Activated naive CD4-positive, alpha-beta T cell (primary cell): ENCODE results near the gene ESYT3.

Experiments used
- DNase-seq, 4 experiments: peaks; one replicate each; lab custom pipeline; 2025; lab: John Stamatoyannopoulos, UW

Gene ESYT3

GRCh38 chr3:138434276-138434874, at the start of gene ESYT3:
ESYT3 (plus strand) TSS chr3:138434616; CDS start chr3:138434799, 183 bp downstream.
- peak in 1 of 4 experiments; percentile 5 for DNase-seq

- no peak for DNase-seq
Observed at GRCh38 chr3:138384976-138385375, 49.4 kb upstream of the ESYT3 start.

GRCh38 chr3:138389144-138389601, 45.2 kb upstream of the ESYT3 start:
- no peak for DNase-seq

GRCh38 chr3:138389841-138390581, 44.4 kb upstream of the ESYT3 start:
- no peak for DNase-seq

GRCh38 chr3:138390582-138390932, 43.9 kb upstream of the ESYT3 start:
- DNase-seq, result no peak

GRCh38 chr3:138394156-138394555, 40.3 kb upstream of the ESYT3 start:
- no peak for DNase-seq

- DNase-seq, result no peak
Observed at GRCh38 chr3:138394686-138395085, 39.7 kb upstream of the ESYT3 start.

GRCh38 chr3:138395865-138396751, 38.3 kb upstream of the ESYT3 start:
- DNase-seq, result no peak

GRCh38 chr3:138396752-138397410, 37.5 kb upstream of the ESYT3 start:
- DNase-seq, result no peak

- no peak for DNase-seq
Observed at GRCh38 chr3:138397983-138398382, 36.4 kb upstream of the ESYT3 start.

GRCh38 chr3:138398791-138399575, 35.4 kb upstream of the ESYT3 start:
- DNase-seq, result no peak

GRCh38 chr3:138399766-138400165, 34.6 kb upstream of the ESYT3 start:
- DNase-seq, result no peak

- DNase-seq, result no peak
Observed at GRCh38 chr3:138400651-138401070, 33.8 kb upstream of the ESYT3 start.

GRCh38 chr3:138401834-138402233, 32.6 kb upstream of the ESYT3 start:
- DNase-seq, result no peak

GRCh38 chr3:138404121-138404520, 30.3 kb upstream of the ESYT3 start:
- no peak for DNase-seq

GRCh38 chr3:138405001-138405400, 29.4 kb upstream of the ESYT3 start:
- DNase-seq, result no peak

GRCh38 chr3:138405486-138405885, 28.9 kb upstream of the ESYT3 start:
- no peak for DNase-seq

- DNase-seq, result no peak
Observed at GRCh38 chr3:138406606-138407005, 27.8 kb upstream of the ESYT3 start.

GRCh38 chr3:138407236-138407907, 27.0 kb upstream of the ESYT3 start:
- no peak for DNase-seq

- no peak for DNase-seq
Observed at GRCh38 chr3:138408751-138409570, 25.5 kb upstream of the ESYT3 start.
